Adrenal gland (tissue), 5 donors: ENCODE data around the gene COL17A1.

Experiments
- CTCF ChIP-seq, 6 experiments: fragments of 450-650 bp in 4 of 6; fragments of 200-600 bp in 2 of 6; sonication (generic) in 1 of 6; IDR thresholded peaks; 1 replicate in 5 of 6; 2 replicates in 1 of 6; pipeline versions ENCODE4 v1.5.1 to v1.8.0; 2016 to 2021; ENCODE audit warnings: antibody characterized with exemption in 6 of 6, mild to moderate bottlenecking in 2 of 6, moderate library complexity in 1 of 6
- POLR2A ChIP-seq, 2 donors: fragments of 450-650 bp; IDR thresholded peaks; one replicate each; pipeline ENCODE4 v1.6.1; 2017; ENCODE audit warnings: antibody characterized with exemption in 2 of 2, mild to moderate bottlenecking in 2 of 2, moderate library complexity in 1 of 2
- donor health status: DM: no; HTN: no; CAD: no.

GRCh38 chr10:104054430-104054829 is 31.2 kb downstream of the COL17A1 start:
- TF ChIP-seq CTCF (IDR thresholded peaks at IDR 0.05) (no peak), POLR2A (IDR thresholded peaks at IDR 0.05) (no peak)
